Left ventricle myocardium inferior (tissue), 1 donor: ENCODE measurements around the gene PRM3. TPM values are rescaled to one million over a fixed set of nuclear protein-coding genes. Genes with fewer than 3 reads are reported as not detected.

Experiments used
- DNase-seq: peaks from one replicate; pipeline ENCODE4 v3.0.0-alpha.2; 2020
- H3K27ac ChIP-seq: fragments of 200-600 bp; replicated peaks from 2 replicates; pipeline ENCODE4 v1.8.0; 2021
- H3K27me3 ChIP-seq: fragments of 200-600 bp; 2 replicates; pipeline ENCODE4 v1.8.0; 2021; ENCODE audit warnings: low read depth
- H3K36me3 ChIP-seq: fragments of 200-600 bp; 2 replicates; pipeline ENCODE4 v1.8.0; 2021
- H3K4me1 ChIP-seq: fragments of 200-600 bp; 2 replicates; pipeline ENCODE4 v1.8.0; 2021
- H3K4me3 ChIP-seq: fragments of 200-600 bp; 2 replicates; pipeline ENCODE4 v1.8.0; 2021; ENCODE audit warnings: mild to moderate bottlenecking, moderate library complexity
- H3K9me3 ChIP-seq: fragments of 200-600 bp; replicated peaks from 2 replicates; pipeline ENCODE4 v1.8.0; 2021
- intact Hi-C: fragments of 100-400 bp; cut with micrococcal nuclease; formaldehyde crosslinking; loops from one replicate; pipeline ENCODE4 v1.11.0; 2022
- microRNA-seq: library from miRNA; unstranded; fragments of <30 nt; microRNA quantifications from one replicate; pipeline ENCODE4 v1.2.0, GENCODE V29; 2020
- total RNA-seq: library from RNA; stranded (reverse); fragmentation: NEBNext Ultra II Directional; extraction: Animal tissue kit (Norgen Biotek cat#: 25700); gene quantifications from one replicate; pipeline ENCODE4 v1.2.1, GENCODE V29; 2021
- TF ChIP-seq, protein P1 (sequence below): fragments of 200-600 bp; IDR thresholded peaks from 2 replicates; pipeline ENCODE4 v1.8.0; 2021; ENCODE audit warnings: antibody characterized with exemption, mild to moderate bottlenecking, borderline replicate concordance
- donor health status: DM: no; HTN: yes; CAD: no; lungs with severe emphysema.

PRM3 gene
- total RNA-seq, 1 donor from 2014 or later = not detected

DNA sequence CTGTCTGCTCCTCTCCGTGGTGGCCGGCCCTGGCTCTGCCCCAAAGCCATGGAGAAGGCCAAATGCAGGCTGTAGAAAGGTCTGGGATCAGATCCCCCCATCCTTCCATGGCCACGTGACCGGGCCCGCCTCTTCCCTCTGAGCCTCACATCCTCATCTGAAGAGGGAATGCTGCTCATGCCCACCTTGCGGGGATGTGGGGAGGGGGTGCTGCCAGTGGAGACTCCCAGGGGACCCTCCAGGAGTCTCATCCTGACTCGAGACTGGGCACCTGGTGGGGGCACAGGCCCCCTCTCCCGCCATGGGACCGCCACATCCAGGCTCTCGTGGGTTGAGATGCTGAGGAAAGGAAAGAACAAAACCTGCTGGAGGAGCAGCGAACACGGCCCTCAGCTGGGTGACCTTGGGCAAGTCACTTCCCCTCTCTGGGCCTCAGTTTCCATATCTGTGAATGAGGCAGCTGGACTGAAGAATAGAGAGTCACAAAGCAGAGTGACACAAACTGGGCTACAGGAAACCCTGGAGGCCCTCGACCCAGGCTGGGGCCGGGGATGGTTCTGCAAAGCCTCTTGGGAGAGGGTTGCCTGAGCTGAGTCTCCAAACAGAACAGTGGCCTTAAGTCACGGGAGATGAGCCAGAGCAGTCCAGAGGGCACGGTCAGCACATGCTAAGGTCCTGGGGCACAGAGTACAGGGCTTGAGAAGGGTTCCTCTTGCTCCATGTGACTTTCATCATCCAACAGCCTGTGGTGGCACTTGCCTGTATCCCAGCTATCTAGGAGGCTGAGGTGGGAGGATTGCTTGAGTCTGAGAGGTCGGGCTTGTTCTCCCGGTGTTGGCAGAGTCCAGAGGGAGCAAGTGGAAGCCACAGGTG lies 47.5 kb downstream of the PRM3 start:
- no peak overlapping the region for H3K27ac ChIP-seq
- peak overlapping the region; percentile 15 for H3K4me3 ChIP-seq
- no peaks in the 10 kb centered on the region for H3K9me3 ChIP-seq
- DNase-seq = no peak
- H3K36me3 ChIP-seq = no peaks in the 10 kb centered on the region
- H3K27me3 ChIP-seq = no peaks in the 10 kb centered on the region
- TF ChIP-seq, protein P1, sequence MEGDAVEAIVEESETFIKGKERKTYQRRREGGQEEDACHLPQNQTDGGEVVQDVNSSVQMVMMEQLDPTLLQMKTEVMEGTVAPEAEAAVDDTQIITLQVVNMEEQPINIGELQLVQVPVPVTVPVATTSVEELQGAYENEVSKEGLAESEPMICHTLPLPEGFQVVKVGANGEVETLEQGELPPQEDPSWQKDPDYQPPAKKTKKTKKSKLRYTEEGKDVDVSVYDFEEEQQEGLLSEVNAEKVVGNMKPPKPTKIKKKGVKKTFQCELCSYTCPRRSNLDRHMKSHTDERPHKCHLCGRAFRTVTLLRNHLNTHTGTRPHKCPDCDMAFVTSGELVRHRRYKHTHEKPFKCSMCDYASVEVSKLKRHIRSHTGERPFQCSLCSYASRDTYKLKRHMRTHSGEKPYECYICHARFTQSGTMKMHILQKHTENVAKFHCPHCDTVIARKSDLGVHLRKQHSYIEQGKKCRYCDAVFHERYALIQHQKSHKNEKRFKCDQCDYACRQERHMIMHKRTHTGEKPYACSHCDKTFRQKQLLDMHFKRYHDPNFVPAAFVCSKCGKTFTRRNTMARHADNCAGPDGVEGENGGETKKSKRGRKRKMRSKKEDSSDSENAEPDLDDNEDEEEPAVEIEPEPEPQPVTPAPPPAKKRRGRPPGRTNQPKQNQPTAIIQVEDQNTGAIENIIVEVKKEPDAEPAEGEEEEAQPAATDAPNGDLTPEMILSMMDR = no peak
- intact Hi-C loops = no loop called here
- H3K4me1 ChIP-seq = peaks cover 21% of the 10 kb centered on the region

- H3K9me3 ChIP-seq = no peaks in the 10 kb centered on the region
- intact Hi-C loops = no loop called here
- peak overlapping the region; percentile 85 for H3K27ac ChIP-seq
- no peaks in the 10 kb centered on the region for H3K27me3 ChIP-seq
- TF ChIP-seq, protein P1 = no peak
- no peaks in the 10 kb centered on the region for H3K36me3 ChIP-seq
- H3K4me1 ChIP-seq = peaks cover 21% of the 10 kb centered on the region
- peak overlapping the region; percentile 15 for H3K4me3 ChIP-seq
- peak; percentile 26 for DNase-seq
These were observed 48.3 kb downstream of the PRM3 start for GRCh38 chr16:11224894-11225676.

DNA sequence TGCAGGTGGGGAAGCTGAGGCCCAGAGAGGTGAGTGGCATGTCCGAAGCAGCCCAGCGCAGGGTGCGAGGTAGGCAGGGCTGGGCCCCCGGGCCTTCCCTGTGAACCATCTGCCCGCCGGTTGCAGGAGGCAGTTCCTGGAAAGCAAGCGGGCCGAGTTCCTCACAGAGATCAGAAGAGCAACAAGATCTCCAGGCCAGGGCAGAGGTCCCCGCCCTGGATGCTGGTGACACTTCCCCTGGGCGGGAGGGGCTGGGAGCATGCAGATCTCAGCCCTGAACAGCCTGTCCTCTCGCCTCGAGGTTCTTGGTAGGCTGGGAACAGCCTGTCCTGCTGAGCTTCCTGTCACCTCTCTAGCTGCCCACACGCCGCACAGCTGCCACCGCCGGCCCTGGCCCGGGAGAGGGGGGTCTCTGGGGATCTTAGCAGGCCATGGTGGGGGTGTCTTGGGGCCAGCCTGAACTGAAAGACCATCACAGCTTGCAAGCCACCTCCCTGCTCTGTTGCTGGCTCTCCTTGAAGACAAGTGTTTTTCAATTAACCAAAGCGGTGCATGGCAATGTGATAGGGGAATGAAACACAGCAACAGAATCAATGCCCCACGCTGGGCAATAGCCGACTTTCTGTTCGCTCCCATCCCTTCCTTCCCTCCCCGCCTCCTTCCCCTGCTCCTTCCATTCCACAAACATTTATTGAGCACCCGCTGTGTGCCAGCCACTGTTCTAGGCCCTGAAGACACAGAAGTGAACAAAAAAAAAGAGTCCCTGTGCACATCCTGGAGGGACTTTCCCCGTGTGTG lies 49.1 kb downstream of the PRM3 start:
- H3K27ac ChIP-seq = peak overlapping the region; percentile 85
- intact Hi-C loops = no loop called here
- peak; percentile 85 for DNase-seq
- TF ChIP-seq, protein P1 = no peak
- peaks cover 21% of the 10 kb centered on the region for H3K4me1 ChIP-seq
- no peak overlapping the region for H3K4me3 ChIP-seq
- H3K27me3 ChIP-seq = no peaks in the 10 kb centered on the region
- no peaks in the 10 kb centered on the region for H3K9me3 ChIP-seq
- no peaks in the 10 kb centered on the region for H3K36me3 ChIP-seq

Small RNA genes lying within 50 kb of the gene (microRNA-seq; reads per million reads assigned to microRNA genes)
- gene MIR548H2 = not detected

Other genes starting within 250 kb of the PRM3 start
- 2.9 TPM for gene SOCS1, start 17.4 kb downstream of the PRM3 start, total RNA-seq
- not detected for gene TNP2, start 4.3 kb downstream of the PRM3 start, total RNA-seq
- gene PRM2, start 2.9 kb upstream of the PRM3 start, total RNA-seq = not detected
- gene PRM1, start 7.7 kb upstream of the PRM3 start, total RNA-seq = not detected
- gene RMI2, start 71.8 kb upstream of the PRM3 start, total RNA-seq = 0.60 TPM